ENCODE data around the gene FADS6. TPM values are rescaled to one million over a fixed set of nuclear protein-coding genes. Genes with fewer than 3 reads are reported as not detected.
A peak's percentile ranks its signal among the peaks of the same experiment; 100 is the strongest.

FADS6 gene
- total RNA-seq, 2 donors from 2014 or later: not detected

GRCh38 chr17:74923538-74924249 lies 30.3 kb upstream of the FADS6 start:
- peak overlapping the region; percentile 15 to 27 for H3K4me3 ChIP-seq
- intact Hi-C loops (cut with DNase I): no loop called here
- H3K9me3 ChIP-seq: no peaks in the 10 kb centered on the region
- no peak overlapping the region for H3K27ac ChIP-seq
- H3K27me3 ChIP-seq (replicated peaks; ENCODE audit: insufficient read depth): peaks cover 22% of the 10 kb centered on the region
- peak; percentile 44 for DNase-seq (ENCODE audit: low spot score)
- WGBS: 3% methylated on average over 42 of the region's 59 CpGs
- TF ChIP-seq CTCF (IDR thresholded peaks at IDR 0.05) (peak; percentile 60 to 69 (median 67)), POLR2A (IDR thresholded peaks at IDR 0.05) (no peak)
- H3K36me3 ChIP-seq: no peaks in the 10 kb centered on the region
- peaks cover 7% of the 10 kb centered on the region for H3K4me1 ChIP-seq (replicated peaks)

- peaks cover 22% of the 10 kb centered on the region for H3K27me3 ChIP-seq (replicated peaks; ENCODE audit: insufficient read depth)
- intact Hi-C loops (cut with DNase I): no loop called here
- H3K27ac ChIP-seq: no peak within 1 kb of the TSS
- no peaks in the 10 kb centered on the region for H3K9me3 ChIP-seq
- TF ChIP-seq CTCF (IDR thresholded peaks at IDR 0.05) (no peak), POLR2A (IDR thresholded peaks at IDR 0.05) (no peak), POLR2AphosphoS5 (IDR thresholded peaks at IDR 0.05) (no peak)
- 9% methylated on average over 38 of the region's 57 CpGs for WGBS
- H3K4me1 ChIP-seq (replicated peaks): peaks cover 7% of the 10 kb centered on the region
- peak within 1 kb of the TSS; percentile 15 to 27 for H3K4me3 ChIP-seq
- H3K36me3 ChIP-seq: no peaks in the 10 kb centered on the region
- DNase-seq (ENCODE audit: low spot score): no peak
Observed at GRCh38 chr17:74922694-74923537, 29.5 kb upstream of the FADS6 start, which contains the start of gene USH1G. Gene USH1G (minus strand): TSS chr17:74923255. CDS start chr17:74923073, 182 bp downstream.

- WGBS: 68% methylated on average over 6 of the region's 6 CpGs
- H3K36me3 ChIP-seq: no peaks in the 10 kb centered on the region
- H3K9me3 ChIP-seq: no peaks in the 10 kb centered on the region
- H3K27ac ChIP-seq: no peak overlapping the region
- peaks cover 22% of the 10 kb centered on the region for H3K27me3 ChIP-seq (replicated peaks; ENCODE audit: insufficient read depth)
- intact Hi-C loops (cut with DNase I): no loop called here
- DNase-seq (ENCODE audit: low spot score): no peak
- TF ChIP-seq POLR2A (IDR thresholded peaks at IDR 0.05) (no peak), CTCF (IDR thresholded peaks at IDR 0.05) (no peak), POLR2AphosphoS5 (IDR thresholded peaks at IDR 0.05) (no peak)
- H3K4me1 ChIP-seq (replicated peaks): peaks cover 7% of the 10 kb centered on the region
- no peak overlapping the region for H3K4me3 ChIP-seq
Observed at GRCh38 chr17:74922172-74922571, 28.7 kb upstream of the FADS6 start.

GRCh38 chr17:74921769-74922168 lies 28.3 kb upstream of the FADS6 start:
- TF ChIP-seq POLR2A (IDR thresholded peaks at IDR 0.05) (no peak), CTCF (IDR thresholded peaks at IDR 0.05) (no peak), POLR2AphosphoS5 (IDR thresholded peaks at IDR 0.05) (no peak)

More at GRCh38 chr17:74921769-74922168, 28.3 kb upstream of the FADS6 start:
- H3K9me3 ChIP-seq: no peaks in the 10 kb centered on the region
- no peak overlapping the region for H3K27ac ChIP-seq
- H3K27me3 ChIP-seq (replicated peaks; ENCODE audit: insufficient read depth): peaks cover 22% of the 10 kb centered on the region
- no peak overlapping the region for H3K4me3 ChIP-seq
- no peak for DNase-seq (ENCODE audit: low spot score)
- peaks cover 7% of the 10 kb centered on the region for H3K4me1 ChIP-seq (replicated peaks)
- intact Hi-C loops (cut with DNase I): no loop called here
- WGBS: 88% methylated on average over 2 of the region's 2 CpGs
- no peaks in the 10 kb centered on the region for H3K36me3 ChIP-seq

All from prostate gland (tissue), 2 donors.